Neural crest cell (in vitro differentiated cells): Measurements from ENCODE around the gene SH3PXD2A. TPM values are rescaled to one million over a fixed set of nuclear protein-coding genes. Genes with fewer than 3 reads are reported as not detected.
A peak's percentile ranks its signal among the peaks of the same experiment; 100 is the strongest.

Experiments used
- DNase-seq: peaks from one replicate; pipeline ENCODE4 v3.0.0; 2021; ENCODE audit warnings: low read depth, mixed read lengths, low spot score
- H3K27ac Mint-ChIP-seq: one replicate; pipeline ENCODE4 v1.8.0; 2021; ENCODE audit warnings: mild to moderate bottlenecking, mixed read lengths; ENCODE audit not compliant: unreplicated experiment
- H3K27me3 Mint-ChIP-seq: 2 replicates; pipeline ENCODE4 v1.8.0; 2021; ENCODE audit warnings: low read depth, mild to moderate bottlenecking, mixed read lengths
- H3K36me3 Mint-ChIP-seq: 2 replicates; pipeline ENCODE4 v1.8.0; 2021; ENCODE audit warnings: low read depth, mild to moderate bottlenecking, mixed read lengths
- H3K4me1 Mint-ChIP-seq: 2 replicates; pipeline ENCODE4 v1.8.0; 2021; ENCODE audit warnings: mixed read lengths
- H3K4me3 Mint-ChIP-seq: one replicate; pipeline ENCODE4 v1.8.0; 2021; ENCODE audit warnings: mild to moderate bottlenecking, mixed read lengths
- H3K9me3 Mint-ChIP-seq: 2 replicates; pipeline ENCODE4 v1.8.0; 2021; ENCODE audit warnings: mixed read lengths
- CTCF ChIP-seq: fragments of 200-600 bp; sonication (generic); conservative IDR thresholded peaks from 2 replicates; pipeline ENCODE4 v1.5.0; 2021; ENCODE audit warnings: antibody characterized with exemption, mild to moderate bottlenecking
- total RNA-seq: library from RNA; stranded (reverse); gene quantifications from 2 replicates; pipeline ENCODE4 v1.2.1, GENCODE V29; 2021

Gene SH3PXD2A
- total RNA-seq, 1 donor from 2014 or later, result 22.8 TPM

- TF ChIP-seq CTCF, result no peak
- no peak for DNase-seq
- no peaks in the 10 kb centered on the region for H3K36me3 Mint-ChIP-seq
- peaks cover 5% of the 10 kb centered on the region for H3K4me1 Mint-ChIP-seq
- H3K9me3 Mint-ChIP-seq, result no peaks in the 10 kb centered on the region
- no peak overlapping the region for H3K4me3 Mint-ChIP-seq
- H3K27ac Mint-ChIP-seq, result no peak overlapping the region
- peaks cover 8% of the 10 kb centered on the region for H3K27me3 Mint-ChIP-seq
Measured at GRCh38 chr10:103557455-103557854, 297.9 kb downstream of the SH3PXD2A start.

- Mint-ChIP-seq H3K27ac (no peak overlapping the region), H3K36me3 (no peaks in the 10 kb centered on the region), H3K4me3 (peak overlapping the region; percentile 57), H3K4me1 (peaks cover 5% of the 10 kb centered on the region), H3K27me3 (peaks cover 8% of the 10 kb centered on the region), H3K9me3 (no peaks in the 10 kb centered on the region)
- no peak for DNase-seq
- TF ChIP-seq CTCF, result no peak
Measured at GRCh38 chr10:103556383-103557007, 298.9 kb downstream of the SH3PXD2A start.

- peaks cover 5% of the 10 kb centered on the region for H3K4me1 Mint-ChIP-seq
- no peak for TF ChIP-seq CTCF
- H3K9me3 Mint-ChIP-seq, result no peaks in the 10 kb centered on the region
- no peak for DNase-seq
- no peaks in the 10 kb centered on the region for H3K36me3 Mint-ChIP-seq
- peaks cover 8% of the 10 kb centered on the region for H3K27me3 Mint-ChIP-seq
- peak overlapping the region; percentile 57 for H3K4me3 Mint-ChIP-seq
- H3K27ac Mint-ChIP-seq, result no peak overlapping the region
Measured at GRCh38 chr10:103555712-103556111, 299.7 kb downstream of the SH3PXD2A start.

GRCh38 chr10:103555325-103555649 is 300.1 kb downstream of the SH3PXD2A start:
- Mint-ChIP-seq H3K36me3 (no peaks in the 10 kb centered on the region), H3K27me3 (peaks cover 8% of the 10 kb centered on the region), H3K4me1 (peaks cover 5% of the 10 kb centered on the region), H3K27ac (no peak overlapping the region), H3K4me3 (peak overlapping the region; percentile 57), H3K9me3 (no peaks in the 10 kb centered on the region)
- TF ChIP-seq CTCF, result no peak
- DNase-seq, result no peak

- no peaks in the 10 kb centered on the region for H3K9me3 Mint-ChIP-seq
- H3K4me1 Mint-ChIP-seq, result peaks cover 5% of the 10 kb centered on the region
- H3K36me3 Mint-ChIP-seq, result no peaks in the 10 kb centered on the region
- peaks cover 8% of the 10 kb centered on the region for H3K27me3 Mint-ChIP-seq
- no peak for TF ChIP-seq CTCF
- DNase-seq, result peak; percentile 43
- peak overlapping the region; percentile 69 for H3K4me3 Mint-ChIP-seq
- no peak overlapping the region for H3K27ac Mint-ChIP-seq
Measured at GRCh38 chr10:103554488-103555324, 300.7 kb downstream of the SH3PXD2A start.
